Stimulated activated CD4-positive, alpha-beta T cell treated with anti-CD3 and anti-CD28 coated beads, Interleukin-4, amount 100 ng/mL, for 4 hours (primary cell): Measurements from ENCODE around the gene SLC10A3.
"Not testable (repeated sequence)": the region's sequence is repeated elsewhere in the genome, so short reads cannot be mapped to it uniquely, and the experiment has no call there.

ENCODE experiments used
- DNase-seq, 2 experiments: peaks; one replicate each; pipeline ENCODE4 v3.0.0-alpha.2; 2020

SLC10A3 gene

DNA sequence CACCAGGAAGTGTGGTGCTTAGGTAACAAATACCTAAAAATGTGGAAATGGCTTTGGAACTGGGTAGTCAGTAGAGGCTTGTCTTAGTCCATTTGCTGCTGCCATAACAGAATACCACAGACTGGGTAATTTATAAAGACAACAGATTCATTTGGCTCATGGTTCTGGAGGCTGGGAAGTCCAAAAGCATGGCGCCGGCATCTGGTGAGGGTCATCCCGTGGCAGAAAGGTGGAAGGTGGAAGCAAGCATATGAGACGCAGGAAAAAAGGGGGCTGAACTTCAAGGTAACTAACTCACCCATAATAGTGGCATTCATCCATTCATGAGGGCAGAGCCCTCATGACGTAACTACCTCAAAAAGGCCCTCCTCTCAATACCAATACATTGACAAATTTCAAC is 19.0 kb upstream of the SLC10A3 start:
- no peak for DNase-seq

DNA sequence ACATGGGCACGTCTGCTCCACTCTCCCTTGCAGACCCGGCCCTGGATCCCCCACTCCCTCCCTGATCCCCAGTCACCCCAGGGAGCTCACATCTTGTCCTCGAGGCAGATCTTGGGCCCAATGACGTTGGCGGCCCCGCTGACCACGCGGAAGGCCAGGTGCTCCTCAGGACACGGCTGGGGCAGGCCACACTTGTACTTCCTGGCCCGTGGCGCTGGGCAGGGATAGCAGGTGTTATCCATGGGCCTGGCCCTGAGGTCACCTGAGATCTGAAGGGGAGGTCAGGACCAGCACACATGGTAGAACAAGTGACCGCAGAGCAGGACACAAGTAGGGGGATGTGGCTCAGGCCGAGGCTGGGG is 17.9 kb upstream of the SLC10A3 start:
- no peak for DNase-seq

DNA sequence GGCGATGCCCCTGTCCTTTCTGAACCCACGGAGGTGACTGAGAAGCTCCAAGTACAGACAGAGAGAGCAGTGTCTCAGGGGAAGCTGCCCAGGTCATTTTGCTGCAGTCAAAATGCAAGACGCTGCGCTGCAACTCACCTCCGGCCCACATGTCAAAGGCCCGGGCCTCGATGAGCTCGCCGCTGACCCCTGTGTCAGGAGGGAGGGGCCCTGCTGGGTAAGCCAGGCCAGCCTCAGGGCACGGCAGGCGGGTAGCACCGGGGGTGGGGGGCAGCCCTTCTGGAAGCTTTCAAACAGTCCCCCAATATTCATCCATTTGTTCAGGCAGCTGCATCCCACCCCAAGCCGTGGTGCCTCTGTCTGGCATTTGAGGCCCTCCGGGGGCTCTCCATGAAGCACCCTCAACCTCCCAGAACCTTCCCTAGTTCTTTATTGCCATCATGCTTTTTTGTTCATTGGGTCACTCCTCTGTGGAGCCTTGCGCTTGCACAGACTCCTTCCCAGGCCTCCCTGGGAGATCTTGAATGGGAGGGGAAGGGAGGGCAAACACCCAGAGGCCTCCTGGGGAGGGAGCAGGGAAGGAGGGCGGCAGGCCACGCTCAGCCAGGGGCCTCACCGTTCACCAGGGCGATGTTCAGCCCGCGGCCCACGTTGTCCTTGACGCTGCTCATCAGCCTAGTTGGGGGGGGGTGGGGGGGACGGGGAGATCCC is 17.4 kb upstream of the SLC10A3 start:
- DNase-seq = no peak

DNA sequence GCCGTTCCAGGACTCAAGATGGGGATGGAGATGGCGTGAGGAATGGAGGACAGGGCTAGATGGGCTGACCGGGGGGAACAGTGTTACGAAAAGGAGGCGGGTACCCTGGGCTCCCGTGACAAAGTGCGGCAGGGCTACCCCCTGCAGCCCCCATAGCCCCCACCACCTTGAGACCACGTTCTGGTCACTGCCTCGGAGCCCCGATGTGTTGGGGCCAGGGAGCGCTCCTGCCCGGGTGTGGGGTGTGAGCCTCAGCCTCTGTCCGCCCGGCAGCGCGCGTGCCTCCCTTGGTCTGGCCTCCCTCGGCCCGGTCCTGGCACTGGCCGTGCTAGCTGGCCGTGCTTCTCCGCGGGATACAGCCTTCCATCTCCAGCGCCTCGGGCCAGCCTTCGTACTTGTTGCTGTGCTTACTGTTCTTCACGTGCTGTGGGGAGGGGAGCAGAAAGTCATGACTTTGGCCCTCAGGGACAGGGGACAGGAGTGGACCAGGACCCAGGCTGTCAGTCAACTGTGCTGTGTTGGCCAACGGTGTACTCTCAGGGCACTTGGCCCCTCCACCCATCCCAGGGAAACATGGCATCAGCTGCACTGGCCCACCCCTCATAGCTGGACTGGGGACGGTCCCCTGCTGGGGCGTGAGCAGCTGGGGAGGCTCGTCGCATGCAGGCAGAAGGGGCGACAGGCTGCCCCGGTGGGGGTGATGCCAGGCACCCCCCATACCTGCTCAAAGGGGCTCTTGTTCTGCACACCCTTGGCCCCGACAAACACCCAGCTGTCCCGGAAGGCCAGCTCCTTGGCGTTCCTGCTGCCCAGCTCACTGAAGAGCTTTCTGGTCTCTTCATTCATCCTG is 16.3 kb upstream of the SLC10A3 start:
- DNase-seq = no peak

DNA sequence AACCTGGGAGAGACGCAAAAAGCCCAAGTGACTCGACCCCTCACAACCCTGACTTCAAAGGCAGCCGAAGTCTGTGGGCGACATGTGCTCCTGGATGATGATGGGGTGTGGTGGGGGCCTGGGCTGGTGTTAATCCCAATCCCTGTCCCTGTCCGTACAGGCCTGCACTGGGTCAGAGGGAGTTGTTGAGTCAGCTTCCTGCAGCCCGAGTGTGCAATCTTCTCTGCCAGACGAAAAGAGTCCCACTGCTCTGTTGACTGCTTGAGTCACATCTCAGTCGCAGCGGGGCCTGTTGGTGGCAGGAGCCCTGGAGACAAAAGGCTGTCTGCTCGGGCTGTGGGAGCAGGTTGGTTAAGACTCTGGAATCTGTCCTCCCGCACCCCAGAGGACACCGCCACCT is 15.3 kb upstream of the SLC10A3 start:
- DNase-seq = no peak

DNA sequence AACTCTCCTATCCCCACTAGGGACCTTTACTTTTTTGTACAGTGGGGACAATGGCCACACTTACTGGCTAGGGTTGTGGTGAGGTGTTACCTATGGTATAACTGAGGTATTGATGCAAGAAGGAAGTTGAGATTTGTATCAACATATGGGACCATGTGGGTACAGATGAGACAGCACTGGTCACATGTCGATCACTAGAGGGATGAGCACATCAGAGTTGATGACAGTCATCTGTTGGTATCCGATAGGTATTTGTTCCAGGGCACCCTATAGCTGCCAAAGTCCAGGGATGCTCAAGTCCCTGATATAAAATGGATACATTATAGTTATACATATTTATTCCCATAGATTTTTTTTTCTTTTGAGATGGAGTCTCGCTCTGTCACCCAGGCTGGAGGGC is 12.6 kb upstream of the SLC10A3 start:
- no peak for DNase-seq

DNA sequence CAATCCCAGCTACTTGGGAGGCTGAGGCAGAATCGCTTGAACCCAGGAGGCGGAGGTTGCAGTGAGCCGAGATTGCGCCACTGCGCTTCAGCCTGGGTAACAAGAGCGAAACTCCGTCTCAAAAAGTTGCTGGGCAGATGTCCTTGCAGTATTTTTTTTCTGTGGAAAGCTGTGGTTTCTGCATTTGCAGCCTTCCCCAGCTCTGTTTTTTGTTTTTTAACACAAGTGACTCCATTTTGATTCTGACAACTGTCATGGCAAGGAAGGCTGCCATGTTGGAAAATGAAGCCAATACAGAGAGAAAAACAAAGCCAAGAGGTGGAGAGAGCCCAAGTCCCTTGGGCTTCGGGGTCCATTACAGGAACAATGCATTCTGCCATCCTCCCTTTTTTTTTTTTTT is 11.7 kb upstream of the SLC10A3 start:
- DNase-seq = no peak

DNA sequence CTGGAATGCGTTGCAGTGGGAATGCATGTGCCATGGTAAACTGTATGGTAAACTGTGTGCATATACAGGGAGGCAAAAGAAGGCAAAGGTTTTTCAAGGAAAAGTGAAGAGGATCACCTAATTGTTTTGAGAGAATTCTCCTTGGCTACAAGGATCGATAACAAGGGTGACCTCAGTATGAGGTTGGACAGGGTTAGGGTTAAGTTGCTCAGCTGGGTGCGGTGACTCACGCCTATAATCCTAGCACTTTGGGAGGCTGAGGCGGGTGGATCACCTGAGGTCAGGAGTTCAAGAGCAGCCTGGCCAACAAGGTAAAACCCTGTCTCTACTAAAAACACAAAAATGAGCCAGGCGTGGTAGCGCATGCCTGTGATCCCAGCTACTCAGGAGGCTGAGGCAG is 11.0 kb upstream of the SLC10A3 start:
- DNase-seq = not testable (repeated sequence)

DNA sequence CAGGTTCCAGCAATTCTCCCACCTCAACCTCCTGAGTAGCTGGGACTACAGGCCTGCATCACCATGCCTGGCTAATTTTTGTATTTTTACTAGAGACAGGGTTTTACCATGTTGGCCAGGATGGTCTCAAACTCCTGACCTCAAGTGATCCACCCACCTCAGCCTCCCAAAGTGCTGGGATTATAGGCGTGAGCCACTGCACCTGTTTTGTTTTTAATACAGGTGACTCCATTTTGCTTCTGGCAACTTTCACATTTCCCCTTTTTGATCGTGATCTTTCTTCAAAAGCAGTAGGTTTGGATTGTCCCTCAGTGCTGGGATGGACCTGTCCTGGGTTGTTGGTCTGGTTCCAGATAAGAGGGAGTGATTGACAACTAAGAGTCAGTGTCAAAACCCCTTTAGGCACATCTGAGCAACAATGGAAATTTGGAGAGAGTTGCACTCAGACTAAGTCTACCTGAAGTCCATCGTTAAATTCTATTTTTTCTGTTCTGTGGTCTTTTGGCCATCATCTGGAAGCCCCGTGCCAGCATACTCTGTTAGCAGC is 6.2 kb upstream of the SLC10A3 start:
- not testable (repeated sequence) for DNase-seq

DNA sequence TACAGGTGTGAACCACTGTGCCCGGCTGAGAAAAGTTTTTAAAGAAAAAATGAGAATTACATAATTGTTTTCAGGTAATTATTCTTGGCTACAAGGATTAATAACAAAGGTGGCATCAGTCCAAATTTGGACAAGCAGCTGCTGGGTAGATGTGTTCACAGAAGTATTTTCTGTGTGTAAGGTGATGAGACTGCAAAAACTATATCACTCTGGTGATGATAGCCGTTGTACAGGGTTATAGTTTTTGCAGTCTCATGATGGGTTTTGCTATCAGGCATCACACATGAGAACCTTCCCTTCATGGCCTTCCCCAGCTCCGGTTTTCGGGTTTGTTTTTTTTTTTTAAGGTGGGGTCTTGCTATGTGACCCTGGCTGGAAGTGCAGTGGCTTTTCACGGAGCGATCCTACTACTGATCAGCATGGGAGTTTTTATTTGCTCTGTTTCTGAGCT is 5.1 kb upstream of the SLC10A3 start:
- DNase-seq = no peak

DNA sequence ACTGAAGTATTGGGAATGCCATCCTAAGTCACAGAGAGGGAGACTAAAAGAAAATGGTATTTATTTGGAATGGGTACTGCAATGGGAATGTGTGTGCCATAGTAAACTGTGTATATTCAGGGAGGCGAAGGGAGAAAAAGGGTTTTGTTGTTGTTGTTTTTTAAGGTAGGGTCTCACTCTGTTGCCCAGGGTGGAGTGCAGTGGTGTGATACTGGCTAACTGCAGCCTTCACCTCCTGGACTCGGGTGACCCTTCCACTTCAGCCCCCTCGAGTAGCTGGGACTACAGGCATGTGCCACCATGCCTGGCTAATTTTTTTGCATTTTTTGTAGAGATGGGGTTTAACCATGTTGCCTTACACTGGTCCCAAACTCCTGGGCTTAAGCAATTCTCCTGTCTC is 4.3 kb upstream of the SLC10A3 start:
- no peak for DNase-seq

DNA sequence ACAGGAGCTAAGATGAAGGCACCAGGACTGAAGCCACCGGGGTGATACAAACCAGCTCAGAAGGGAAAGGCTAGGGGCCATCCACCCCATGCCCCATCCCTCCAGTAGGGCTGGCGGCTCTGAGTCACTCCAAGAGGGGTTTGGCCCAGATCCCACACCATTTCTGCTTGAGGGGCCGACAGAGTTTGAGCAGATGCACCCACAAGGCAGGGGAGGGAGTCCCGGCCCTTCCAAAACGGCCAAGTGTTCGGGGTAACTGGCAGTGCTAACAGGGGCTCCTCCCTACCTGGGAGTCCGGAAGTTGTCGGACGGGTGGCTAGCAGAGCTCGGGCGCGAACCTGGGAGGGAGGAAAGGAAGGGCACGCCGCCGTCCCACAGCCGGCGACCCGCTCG is 412 bp downstream of the SLC10A3 start:
- no peak for DNase-seq

DNA sequence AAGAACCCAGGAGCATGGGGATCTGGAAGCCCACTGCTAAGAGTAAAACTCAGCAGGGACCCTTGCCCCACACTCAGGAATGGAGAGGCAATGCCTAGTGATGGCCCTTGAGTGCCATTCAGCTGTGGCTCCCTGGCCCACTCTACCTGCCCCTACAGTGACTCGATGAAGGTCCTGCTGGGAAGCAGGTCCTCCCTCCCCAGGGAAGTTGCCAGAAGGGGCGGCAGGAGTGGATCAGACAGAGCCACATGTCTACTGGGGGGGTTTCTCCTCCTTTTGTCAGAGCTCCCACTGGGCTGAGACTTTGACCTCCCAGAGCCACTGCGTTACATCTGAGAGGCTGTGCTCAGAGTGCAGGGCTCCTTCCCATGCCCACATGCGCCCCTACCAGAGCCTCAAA is 1.2 kb downstream of the SLC10A3 start:
- DNase-seq = no peak

DNA sequence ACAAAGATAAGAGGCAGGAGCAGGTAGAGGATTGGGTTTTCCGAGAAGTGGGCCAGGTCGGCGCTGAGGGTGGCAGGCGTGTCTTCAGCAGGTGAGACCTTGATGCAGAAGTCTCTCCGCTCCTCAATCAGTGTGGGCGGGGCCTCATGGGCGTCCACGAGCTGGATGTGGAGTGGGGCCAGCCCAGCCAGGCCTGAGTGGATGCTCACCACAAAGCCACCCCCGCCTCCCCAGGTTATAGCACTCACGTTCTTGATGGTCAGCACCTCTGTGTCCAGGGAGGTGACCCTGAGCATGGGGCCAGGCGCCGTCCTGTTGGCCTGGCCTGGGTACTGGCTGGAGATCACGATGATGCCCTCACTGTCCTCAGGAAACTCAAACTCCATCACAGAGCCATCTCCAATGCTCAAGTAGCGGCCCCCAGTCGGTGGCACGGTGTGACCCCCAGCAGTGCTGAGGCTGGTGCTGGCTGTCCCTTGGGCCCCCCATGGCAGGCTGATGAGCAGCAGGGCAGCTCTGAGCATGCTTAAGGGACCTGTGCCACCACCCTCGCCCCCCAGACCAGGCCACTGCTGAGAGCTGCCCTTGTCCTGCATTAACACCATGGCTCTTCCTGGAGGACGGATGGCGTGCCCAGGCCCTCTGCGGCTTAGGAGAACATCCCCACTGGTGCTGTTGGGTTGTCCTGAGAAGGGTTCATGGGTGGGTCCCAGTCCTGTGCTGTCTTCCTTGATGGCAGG is 1.9 kb downstream of the SLC10A3 start:
- DNase-seq = no peak

DNA sequence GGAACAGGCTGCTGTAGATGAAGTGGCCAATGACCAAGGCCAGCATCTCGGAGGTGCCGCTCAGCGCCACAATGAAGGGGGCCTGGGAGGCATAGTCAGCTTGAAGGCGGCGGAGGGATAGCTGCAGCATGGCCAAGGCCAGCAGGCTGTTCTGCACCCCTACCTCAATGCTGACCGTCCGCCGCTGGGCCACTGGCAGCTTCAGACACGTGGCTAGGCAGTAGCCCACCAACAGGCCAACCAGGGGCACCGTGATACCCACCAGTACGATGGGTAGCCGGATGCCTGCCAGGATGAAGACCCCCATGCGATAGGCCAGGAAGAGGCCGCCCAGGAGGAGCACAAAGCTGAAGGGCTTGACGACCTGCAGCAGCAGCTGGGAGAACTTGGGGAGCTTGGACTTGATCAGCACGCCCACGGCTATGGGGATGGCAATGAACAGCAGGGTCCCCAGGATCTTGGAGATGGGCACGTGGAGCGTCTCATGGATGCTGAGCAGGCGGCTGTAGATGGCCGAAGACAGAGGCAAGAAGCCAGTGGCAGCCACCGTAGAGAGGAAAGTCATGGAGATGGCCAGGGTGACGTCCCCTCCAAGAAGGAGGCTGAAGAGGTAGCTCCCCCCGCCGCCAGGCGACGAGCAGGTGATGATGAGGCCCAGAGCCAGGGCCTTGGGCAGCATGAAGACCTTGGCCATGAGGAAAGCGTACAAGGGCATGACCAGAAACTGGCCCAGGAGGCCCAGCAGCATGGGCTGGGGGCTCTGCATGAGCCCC is 2.7 kb downstream of the SLC10A3 start:
- DNase-seq = no peak

DNA sequence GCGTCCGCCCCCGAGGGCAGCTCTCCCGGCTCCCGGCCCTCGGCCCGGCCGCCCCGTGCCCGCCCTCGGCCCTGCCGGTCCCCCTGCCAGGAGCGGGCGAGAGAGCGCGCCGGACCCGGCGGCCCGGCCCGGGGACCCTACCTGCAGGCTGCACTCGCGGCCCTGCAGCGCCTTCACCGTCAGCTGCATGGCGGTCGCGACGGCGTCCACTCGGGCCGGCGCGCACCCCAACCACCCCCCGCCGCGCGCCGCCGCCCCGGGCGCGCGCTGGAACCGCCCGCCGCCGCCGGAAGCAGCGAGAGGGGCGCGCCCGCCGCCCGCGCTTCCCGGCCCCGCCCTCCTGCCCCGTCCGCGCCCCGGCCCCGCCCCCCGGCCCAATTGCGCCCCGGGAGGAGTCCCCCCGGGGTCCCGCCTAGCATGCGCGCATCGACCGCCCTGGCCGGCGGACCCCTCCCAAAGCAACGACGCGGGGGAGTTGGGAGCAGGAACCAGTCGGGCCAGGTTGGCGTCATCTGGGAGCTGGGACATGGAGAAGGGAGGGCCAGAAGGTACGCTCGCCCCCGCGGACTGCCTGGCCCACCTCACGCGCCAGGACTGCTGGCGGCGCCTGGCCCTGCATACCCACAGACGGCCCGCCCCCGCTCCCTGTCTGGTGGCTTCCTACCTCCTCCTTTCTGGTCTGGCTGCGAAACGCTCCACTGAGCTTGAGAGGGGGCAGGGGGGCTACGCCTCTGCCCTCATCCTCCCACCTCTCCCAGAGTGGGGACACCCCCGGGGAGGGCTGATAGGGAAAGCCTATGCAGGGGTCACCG is 3.8 kb downstream of the SLC10A3 start, which contains the start of gene UBL4A:
Gene UBL4A (minus strand): TSS at position 220 of the 812 bp plus-strand sequence. CDS start 31 bp downstream, at position 189.
- peak; percentile 22 to 66 for DNase-seq

DNA sequence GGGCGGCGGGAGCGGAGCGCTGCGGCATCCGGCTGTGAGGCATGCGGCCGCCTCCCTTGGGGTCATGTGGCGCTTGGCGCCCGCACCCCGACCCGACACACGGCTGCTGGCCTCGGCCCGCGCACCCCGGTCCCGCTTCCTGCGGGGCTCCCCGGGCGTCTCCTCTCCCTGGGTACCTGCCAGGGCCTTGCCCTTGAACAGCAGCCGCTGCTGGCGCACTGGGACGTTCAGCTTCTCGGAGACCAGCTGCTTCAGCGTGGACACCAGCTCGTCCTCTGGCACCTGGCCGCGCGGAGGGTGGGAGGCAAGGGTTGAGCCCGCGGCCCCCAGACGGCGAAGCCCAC is 4.4 kb downstream of the SLC10A3 start:
- peak; percentile 15 to 26 for DNase-seq

DNA sequence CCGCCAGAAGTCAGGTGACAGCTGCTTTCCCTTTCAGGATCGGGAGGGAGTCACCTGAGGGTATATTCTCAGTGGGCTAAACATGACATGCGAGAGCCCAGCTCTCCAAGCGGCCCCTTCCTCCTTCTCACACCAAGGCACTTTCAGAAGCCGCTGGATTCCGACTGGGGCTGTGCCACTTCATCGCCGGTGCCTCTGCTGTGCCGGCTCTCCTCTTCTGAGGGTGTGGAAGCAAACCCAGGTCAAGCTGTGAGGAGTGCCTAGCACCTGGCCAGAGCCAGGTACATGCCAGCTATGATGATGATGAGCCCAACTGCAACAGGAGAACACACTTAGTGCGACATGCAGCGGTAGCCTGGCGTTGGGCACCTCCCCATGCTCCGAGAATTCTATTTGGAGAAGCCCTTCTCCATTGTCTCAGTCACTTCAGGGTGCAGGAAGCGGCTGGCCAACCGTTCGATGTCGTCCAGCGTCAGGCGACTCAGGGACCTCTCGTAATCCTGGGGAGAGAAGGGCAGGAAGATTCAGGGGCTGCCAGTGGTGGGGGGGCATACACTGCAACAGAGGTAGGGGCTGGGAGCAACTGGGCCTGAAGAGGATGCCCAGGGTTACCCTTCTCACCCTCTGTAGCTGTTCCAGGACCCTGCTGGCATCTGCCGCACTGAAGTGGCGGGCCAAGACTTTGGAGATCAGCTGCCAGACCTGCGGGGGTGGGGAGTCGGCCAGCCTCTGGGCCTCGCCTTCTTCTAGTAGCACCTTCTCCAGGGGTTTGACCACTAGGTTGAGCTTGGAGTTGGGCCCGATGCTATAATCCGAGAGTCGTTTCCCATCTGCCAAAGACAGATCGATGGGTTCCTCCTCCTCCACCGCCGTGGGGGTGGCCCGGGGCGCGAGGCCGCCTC is 5.0 kb downstream of the SLC10A3 start:
- DNase-seq = no peak

DNA sequence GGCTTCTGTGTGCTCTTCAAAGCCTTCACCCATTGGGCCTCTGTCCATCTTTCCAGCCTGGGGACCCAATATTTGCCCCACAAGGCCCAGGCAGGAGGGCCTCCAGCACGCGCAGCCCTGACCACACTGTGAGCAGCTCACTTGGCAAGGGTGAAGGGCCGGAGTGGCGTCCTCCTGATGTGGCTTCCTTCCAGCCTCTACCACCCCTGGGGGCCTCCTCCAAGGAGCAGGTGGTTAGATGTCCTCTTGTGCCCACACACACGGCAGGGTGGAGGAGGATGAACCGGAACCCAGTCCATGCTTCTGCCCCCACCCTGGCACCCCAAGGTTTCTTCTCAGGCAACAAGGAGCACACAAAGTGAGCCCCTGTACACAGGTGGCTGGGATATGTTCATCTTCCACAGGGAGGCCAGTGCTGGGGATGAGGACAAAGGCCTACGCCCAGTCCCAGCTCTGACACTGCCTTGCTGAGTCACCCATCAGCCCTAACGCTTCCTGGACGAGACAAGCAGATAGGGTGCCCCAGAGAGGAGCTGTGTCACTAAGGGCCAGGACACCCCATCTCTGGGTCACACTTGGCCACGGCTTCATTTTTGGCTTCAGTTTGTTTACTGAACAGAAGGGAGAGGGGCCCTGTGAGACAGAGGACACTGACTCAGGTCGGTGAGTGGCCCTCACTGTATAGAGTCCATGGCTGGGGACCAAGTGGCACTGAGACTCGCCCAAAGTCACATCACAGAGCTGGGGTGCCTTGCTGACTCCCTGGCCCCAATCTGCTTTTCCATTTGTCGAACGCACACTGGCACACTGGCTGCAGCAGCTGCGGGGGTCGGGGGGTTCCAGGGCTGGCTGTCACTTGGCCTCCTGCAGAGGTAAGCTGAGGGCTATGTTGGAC is 5.9 kb downstream of the SLC10A3 start:
- no peak for DNase-seq

DNA sequence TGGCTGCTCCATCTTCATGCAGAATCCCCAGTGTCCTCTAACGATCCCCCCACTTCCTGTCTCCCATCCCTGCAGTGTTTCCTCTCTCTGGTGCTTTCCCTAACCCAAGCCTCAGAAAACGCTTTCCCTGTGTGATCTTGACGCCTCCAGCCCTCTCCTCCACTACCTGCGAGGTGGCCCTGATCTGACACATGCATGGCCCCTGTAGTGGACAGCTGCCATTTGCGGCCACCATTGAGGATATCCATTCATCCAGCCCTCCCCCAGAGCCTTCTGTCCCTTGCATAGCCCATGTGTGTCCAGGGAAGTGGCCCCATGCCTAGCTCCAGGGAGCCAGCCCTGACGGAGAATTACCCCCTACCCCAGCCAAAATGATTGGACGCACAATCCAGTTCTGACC is 7.1 kb downstream of the SLC10A3 start:
- DNase-seq = no peak
